HG03521 (cell line): ENCODE results near the gene ARHGEF3.
"Not testable (repeated sequence)": the region's sequence is repeated elsewhere in the genome, so short reads cannot be mapped to it uniquely, and the experiment has no call there.

Source experiments
- ATAC-seq: cut with Tn5 transposase; IDR thresholded peaks from one replicate; pipeline ENCODE4 v1.9.1; 2021; ENCODE audit warnings: mild to moderate bottlenecking, moderate library complexity; ENCODE audit not compliant: unreplicated experiment

The ARHGEF3 gene

DNA sequence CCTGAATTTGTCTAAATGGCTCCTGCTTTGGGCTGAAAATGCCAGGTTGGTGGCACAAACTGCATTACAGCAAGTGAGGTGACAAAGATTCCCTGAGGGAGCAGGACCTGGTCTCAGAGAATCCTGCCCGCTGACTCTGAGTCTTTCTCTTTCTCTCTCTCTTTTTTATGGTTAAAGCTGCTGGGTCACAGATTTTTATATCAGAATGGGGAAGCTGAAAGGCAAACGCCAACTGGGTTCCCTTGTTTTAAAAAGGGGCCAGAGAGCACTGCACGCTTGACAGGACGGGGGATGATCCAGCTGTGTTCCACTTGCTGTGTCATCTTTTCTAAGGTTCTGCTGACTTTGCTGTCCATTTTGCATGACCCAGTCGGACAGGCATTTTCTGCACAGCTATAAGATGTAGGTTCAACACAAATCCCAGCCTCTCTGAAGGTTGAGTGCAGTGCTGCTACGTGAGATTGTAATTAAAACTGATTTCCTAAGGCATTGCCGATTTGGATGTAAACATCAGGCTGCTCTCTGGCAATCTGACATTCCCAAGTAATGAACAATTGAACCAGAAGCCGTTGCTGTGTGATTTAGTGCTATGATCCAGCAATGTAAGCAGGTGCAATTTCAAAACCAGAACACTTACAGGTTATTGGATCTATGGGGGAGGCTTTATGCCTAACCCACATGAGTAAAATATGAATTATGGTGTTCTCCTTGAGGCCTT, 25.8 kb downstream of the ARHGEF3 start:
- ATAC-seq: no peak

- no peak for ATAC-seq
These were observed 26.3 kb downstream of the ARHGEF3 start for GRCh38 chr3:56775445-56775837.

DNA sequence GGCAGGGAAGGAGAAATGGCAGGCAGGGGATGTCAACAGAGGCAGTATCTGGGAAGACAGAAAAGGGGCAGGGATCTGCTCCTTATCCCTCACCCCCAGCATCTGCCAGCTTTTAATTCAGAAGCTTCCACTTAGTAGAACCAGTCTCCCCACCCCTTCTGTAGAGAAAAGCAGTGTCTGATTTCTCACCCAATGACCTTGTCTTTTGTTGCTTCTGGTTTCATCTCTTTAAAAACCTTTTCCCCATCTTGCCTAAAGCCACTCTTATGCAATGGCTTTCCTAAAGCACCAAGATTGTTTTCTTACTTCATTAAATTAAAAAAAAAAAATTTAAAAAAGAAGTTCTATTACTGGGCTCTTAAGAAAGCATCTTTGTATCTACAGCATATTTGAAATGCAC, 27.8 kb downstream of the ARHGEF3 start:
- no peak for ATAC-seq

DNA sequence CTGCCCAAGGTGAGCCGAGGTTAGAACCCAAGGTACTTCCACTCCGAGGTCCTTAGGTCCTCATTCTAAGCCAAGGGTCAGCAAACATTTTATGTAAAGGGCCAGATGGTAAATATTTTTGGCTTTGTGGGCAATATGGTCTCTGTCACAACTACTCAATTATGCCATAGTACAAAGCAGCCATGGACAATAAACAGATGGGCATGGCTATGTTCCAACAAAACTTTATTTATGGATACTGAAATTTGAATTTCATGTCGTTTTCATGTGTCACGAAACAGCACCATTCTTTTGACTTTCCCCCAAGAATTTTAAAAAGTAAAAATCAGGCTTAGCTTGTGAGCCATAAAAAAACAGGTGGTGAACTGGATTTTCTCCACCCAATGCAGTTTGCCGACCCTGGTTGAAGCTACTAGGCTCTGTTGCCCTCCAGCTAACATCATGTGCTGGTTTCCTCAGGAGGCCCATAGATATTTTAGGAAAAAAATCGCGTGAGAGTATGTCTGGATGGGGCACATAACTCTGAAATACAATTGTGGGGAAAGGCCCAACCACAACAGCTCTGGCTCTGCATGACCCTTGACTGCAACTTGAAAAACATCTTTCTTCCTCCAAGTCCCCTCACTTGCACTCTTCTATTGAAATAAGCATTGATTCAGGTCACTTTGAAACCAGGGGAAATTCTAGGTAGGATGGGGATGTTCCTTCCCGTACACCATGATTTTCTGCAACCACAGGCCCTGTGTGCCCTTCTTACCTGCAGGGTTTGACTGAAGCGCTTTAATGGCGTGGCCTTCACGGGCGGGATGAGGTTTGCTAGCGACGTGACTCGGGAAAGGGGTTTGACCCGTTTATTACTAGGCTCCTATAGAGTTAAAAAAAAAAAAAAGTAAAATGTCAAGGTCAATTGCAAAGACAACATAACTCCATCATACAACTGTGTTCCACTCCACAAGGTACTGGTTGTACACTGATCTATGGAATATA, 28.5 kb downstream of the ARHGEF3 start:
- no peak for ATAC-seq

- no peak for ATAC-seq
These were observed 30.4 kb downstream of the ARHGEF3 start for GRCh38 chr3:56771376-56771775.

DNA sequence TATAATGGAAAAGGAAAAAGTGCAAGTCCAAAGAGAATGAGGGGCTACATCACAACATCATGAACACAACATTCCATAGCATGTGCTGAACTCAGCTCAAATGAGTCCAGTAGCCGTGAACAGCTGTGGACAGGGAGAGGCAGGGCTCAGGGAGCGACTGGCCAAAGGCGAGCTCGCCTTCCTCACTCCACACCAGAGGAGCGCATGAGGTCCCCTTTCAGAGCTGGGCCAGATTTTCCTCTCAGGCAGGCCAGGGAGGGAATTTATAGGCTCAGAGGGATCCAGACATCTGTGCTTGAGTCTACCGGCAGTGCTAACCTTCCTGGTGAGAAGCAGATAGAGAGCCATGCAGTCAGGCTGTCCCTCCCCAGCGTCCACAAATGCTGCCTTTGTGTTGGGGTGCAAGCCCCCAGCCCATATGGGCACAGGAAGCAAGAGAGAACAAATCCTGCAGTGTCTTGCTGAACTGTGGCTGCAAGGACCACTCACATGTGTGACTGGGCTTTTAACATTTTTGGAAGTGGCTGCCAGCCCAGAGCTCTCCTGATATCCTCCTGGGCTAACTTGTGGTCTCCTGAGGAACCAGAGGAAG, 32.5 kb downstream of the ARHGEF3 start:
- no peak for ATAC-seq

- ATAC-seq: no peak
These were observed 36.7 kb downstream of the ARHGEF3 start for GRCh38 chr3:56764904-56765547.

DNA sequence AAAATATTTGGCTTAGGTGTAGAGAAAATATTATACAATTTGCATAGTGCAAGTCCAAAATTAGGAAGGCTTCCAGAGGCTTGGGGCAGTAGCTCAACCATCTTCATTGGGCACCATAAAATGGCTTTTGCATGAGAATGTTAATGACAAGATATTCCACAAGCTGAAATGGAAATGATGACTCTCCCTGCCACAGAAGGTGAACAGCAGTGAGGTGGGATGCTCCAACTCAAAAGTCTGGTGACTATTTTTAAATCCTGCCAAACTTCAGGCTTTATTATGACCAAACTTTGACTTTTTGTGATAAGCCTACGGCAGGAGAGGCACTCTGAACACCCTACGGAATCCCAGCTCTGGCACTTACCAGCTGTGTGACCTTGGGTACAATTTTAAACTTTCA, 37.6 kb downstream of the ARHGEF3 start:
- ATAC-seq: no peak

GRCh38 chr3:56763233-56763632, 38.5 kb downstream of the ARHGEF3 start:
- ATAC-seq: no peak

- ATAC-seq: no peak
These were observed 39.0 kb downstream of the ARHGEF3 start for GRCh38 chr3:56762718-56763117.

- ATAC-seq: no peak
These were observed 39.7 kb downstream of the ARHGEF3 start for GRCh38 chr3:56761887-56762651.

DNA sequence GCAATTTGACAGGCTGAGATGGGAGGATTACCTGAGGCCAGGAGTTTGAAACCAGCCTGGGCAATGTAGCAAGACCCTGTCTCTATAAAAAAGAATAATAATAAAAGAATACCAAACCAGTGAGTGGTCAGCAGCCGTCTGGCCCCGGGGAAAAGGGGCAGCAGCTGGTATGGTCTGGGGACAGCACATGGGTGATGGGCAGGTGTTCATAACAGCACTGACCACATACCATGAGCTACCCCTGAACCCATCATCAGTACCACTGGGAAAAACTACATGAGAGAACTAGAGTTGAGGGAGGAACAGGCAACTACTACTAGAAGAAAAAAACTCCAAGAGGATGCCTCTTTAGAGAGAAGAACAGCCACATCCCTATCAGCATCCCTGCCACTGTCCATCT, 40.7 kb downstream of the ARHGEF3 start:
- no peak for ATAC-seq

DNA sequence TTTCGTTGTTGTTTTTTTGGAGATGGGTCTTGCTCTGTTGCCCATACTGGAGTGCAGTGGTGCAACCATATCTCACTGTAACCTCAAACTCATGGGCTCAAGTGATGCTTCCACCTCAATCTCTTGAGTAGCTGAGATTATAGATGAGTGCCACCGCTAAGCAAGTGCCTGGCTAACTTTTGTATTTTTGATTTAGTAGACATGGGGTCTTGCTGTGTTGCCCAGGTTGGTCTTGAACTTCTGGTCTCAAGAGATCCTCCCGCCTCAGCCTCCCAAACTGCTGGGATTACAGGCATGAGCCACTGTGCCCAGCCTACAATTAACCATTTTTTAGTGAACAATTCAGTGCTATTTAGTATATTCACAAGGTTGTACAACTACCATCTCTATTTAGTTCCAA, 42.2 kb downstream of the ARHGEF3 start:
- ATAC-seq: no peak

GRCh38 chr3:56758539-56758981, 43.2 kb downstream of the ARHGEF3 start:
- ATAC-seq: peak; percentile 60

- not testable (repeated sequence) for ATAC-seq
These were observed 43.7 kb downstream of the ARHGEF3 start for GRCh38 chr3:56758042-56758441.

- ATAC-seq: peak; percentile 35
These were observed 46.9 kb downstream of the ARHGEF3 start for GRCh38 chr3:56754741-56755417.

DNA sequence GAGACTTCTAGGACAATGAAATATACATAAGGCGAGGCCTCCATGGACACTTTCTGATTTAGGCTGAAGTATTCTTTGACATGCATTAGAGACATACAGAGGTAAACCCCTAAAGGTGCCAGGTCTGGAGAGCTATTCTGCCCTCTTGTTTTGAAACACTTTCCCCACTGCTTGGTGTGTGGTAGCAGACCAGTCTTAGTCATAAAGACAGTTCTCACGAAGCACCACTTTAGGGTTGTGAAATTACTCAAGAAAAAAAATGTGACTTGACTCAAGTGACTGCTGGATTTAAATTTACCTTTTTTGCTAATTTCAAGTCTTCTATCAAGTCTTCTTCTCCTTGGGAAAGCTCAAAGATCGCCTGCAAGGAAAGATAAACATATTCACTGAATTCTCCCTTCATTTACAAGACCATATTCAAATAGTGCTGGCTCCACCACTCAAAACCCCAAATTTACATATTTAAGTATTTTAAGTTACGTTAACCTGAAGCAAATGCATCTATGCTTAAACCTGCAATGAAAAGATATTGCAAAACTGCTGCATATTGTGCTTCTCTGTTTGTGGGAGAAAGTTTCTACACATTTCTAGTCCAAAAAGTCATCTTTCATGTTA, 48.4 kb downstream of the ARHGEF3 start:
- ATAC-seq: peak; percentile 71

DNA sequence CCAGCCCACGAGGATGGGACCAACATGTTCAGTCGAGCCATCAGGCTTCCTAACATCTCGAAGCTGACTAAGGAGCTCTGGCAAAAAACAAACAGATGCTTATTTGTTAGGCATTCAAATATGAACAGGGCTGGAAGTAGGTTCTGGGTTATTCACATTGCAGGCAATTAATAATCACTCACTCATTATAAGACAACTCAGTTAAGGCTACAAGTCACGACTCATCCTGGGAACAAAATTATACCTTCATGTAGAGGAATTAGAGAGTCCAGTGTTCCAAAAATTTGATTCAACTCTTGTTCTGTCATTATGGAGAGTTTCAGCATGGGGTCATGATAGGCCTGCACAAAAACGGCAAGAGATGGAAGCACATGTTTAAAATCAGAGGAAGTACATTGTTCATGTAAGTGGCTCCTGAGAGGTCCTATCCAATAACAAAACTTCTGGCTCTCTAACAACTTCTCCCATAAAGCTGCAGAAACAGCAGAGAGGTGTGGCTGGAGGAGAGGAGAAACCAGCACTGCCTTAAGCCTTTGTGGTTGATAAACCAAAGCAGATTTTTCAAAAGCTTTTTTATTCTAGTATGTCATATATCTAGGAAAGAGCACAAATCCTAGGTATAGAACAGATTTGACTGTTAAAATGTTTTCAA, 50.6 kb downstream of the ARHGEF3 start:
- no peak for ATAC-seq
